Amniotic epithelial cell (primary cell): ENCODE results near the gene ADAR.
"Not testable (repeated sequence)": the region's sequence is repeated elsewhere in the genome, so short reads cannot be mapped to it uniquely, and the experiment has no call there.

ENCODE experiments used
- DNase-seq: peaks from one replicate; pipeline ENCODE4 v3.0.0-alpha.2; 2010; ENCODE audit warnings: low read depth

The ADAR gene

GRCh38 chr1:154607609-154608396, at the start of gene ADAR:
ADAR (minus strand) TSS chr1:154608186; CDS start chr1:154608006, 180 bp downstream.
- DNase-seq = peak; percentile 99

- no peak for DNase-seq
These were observed 49.6 kb upstream of the ADAR start for GRCh38 chr1:154657556-154657955.

GRCh38 chr1:154652893-154653292, 44.9 kb upstream of the ADAR start:
- DNase-seq = no peak

GRCh38 chr1:154644724-154645123, 36.7 kb upstream of the ADAR start:
- not testable (repeated sequence) for DNase-seq

- DNase-seq = no peak
These were observed 33.5 kb upstream of the ADAR start for GRCh38 chr1:154641534-154641933.

- no peak for DNase-seq
These were observed 31.9 kb upstream of the ADAR start for GRCh38 chr1:154639876-154640275.

GRCh38 chr1:154635171-154635570, 27.2 kb upstream of the ADAR start:
- no peak for DNase-seq

GRCh38 chr1:154629675-154630073, 21.7 kb upstream of the ADAR start:
- no peak for DNase-seq

- peak; percentile 75 for DNase-seq
These were observed 21.2 kb upstream of the ADAR start for GRCh38 chr1:154629061-154629674.

GRCh38 chr1:154628121-154628405, 20.1 kb upstream of the ADAR start:
- DNase-seq = no peak

GRCh38 chr1:154627257-154628120, 19.5 kb upstream of the ADAR start:
- DNase-seq = peak; percentile 86

GRCh38 chr1:154626456-154627256, 18.7 kb upstream of the ADAR start:
- no peak for DNase-seq

- DNase-seq = peak; percentile 96
These were observed 17.0 kb upstream of the ADAR start for GRCh38 chr1:154624746-154625643.

GRCh38 chr1:154623358-154623757, 15.4 kb upstream of the ADAR start:
- DNase-seq = no peak

GRCh38 chr1:154622503-154623039, 14.6 kb upstream of the ADAR start:
- no peak for DNase-seq

- DNase-seq = peak; percentile 41
These were observed 13.9 kb upstream of the ADAR start for GRCh38 chr1:154621875-154622274.

GRCh38 chr1:154620751-154621150, 12.8 kb upstream of the ADAR start:
- DNase-seq = no peak

GRCh38 chr1:154619181-154619948, 11.4 kb upstream of the ADAR start:
- DNase-seq = peak; percentile 62

GRCh38 chr1:154616659-154617345, 8.8 kb upstream of the ADAR start:
- peak; percentile 86 for DNase-seq
